ENCODE measurements around the gene TRANK1. TPM values are rescaled to one million over a fixed set of nuclear protein-coding genes. Genes with fewer than 3 reads are reported as not detected.

The TRANK1 gene
- total and polyA plus RNA-seq, 10 donors = 5.3 to 75.6 (median 54.2) TPM

DNA sequence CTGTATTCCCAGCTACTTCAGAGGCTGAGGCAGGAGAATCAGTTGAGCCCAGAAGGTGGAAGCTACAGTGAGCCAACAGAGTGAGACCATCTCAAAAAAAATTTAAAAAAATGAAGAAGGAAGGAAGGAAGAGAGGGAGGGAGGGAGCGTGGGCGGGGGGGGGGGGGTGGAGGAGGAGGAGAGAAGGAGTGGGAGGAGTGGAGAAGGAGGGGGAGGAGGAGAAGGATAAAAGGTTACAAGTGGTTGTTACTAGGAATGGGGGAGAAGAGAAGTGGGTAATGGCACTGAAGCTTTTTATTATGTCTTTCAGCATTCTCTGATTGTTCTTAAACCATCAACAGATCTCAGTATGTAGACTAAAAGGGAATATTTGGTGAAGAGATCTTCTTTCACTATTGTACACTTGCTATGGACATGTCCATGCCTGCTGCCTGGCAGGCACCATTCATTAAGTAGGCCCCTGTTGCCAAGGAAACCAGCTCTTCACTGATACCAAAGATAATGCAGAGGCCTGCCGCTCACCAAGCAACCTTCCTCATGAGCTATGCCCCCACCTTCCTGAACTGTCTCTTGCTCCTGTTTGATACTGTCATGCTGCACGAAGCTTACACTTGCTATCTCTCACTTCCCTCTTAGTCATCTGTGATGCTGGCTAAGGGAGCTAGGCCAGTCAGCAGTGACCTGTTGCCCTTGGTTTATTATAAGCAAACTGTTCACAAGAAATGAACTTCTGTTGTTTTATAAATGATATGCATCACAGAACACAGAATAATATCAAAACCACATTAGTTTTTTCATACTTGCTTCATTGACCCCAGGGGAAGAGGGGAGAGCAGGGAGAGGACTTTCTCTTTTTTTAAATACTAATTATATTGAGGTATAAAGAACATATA lies 24.9 kb upstream of the TRANK1 start:
- Histone ChIP-seq H3K9me3 (no peaks in the 10 kb centered on the region), H3K27me3 (replicated peaks in 1 of 7) (no peaks in the 10 kb centered on the region), H3K4me1 (peaks cover 0 to 22% (median 12%) of the 10 kb centered on the region in 6 donors), H3K4me3 (no peak overlapping the region), H3K27ac (peak overlapping the region in 5 of 8 donors; percentile 22 to 68 (median 37)), H3K36me3 (no peaks in the 10 kb centered on the region)
- 8 to 22% (median 9%) methylated on average over 3 to 4 of the region's 4 CpGs for WGBS, 5 donors
- intact Hi-C loops (cut with DNase I; ENCODE audit: low total_unique reads) = no loop called here
- peak in 1 of 3 donors; percentile 19 for TF ChIP-seq POLR2AphosphoS5 (IDR thresholded peaks at IDR 0.05)
- TF ChIP-seq POLR2A (IDR thresholded peaks at IDR 0.05) = no peak
- DNase-seq = no peak

DNA sequence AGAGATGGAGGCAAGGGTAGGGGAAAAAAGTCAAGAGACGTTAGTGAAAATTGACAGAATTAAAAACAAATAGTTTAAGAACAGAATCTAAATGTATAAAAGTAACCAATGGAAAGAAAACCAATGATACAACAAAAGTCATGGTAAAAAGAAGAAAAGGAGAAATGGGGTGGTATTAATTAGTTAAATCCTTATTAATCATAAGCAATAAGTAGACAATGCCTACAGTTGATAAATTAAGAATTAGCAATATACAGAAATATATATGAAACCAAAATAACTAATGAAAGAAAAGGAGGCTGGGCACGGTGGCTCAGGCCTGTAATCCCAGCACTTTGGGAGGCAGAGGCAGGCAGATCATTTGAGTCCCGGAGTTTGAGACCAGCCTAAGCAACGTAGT lies 24.2 kb upstream of the TRANK1 start:
- Histone ChIP-seq H3K36me3 (no peaks in the 10 kb centered on the region), H3K27me3 (replicated peaks in 1 of 7) (no peaks in the 10 kb centered on the region), H3K9me3 (no peaks in the 10 kb centered on the region), H3K4me3 (no peak overlapping the region), H3K27ac (peak overlapping the region in 3 of 8 donors; percentile 10 to 56 (median 22)), H3K4me1 (peaks cover 0 to 27% (median 13%) of the 10 kb centered on the region in 6 donors)
- TF ChIP-seq POLR2A (IDR thresholded peaks at IDR 0.05) (no peak), POLR2AphosphoS5 (IDR thresholded peaks at IDR 0.05) (no peak)
- TF ChIP-seq, protein P1, sequence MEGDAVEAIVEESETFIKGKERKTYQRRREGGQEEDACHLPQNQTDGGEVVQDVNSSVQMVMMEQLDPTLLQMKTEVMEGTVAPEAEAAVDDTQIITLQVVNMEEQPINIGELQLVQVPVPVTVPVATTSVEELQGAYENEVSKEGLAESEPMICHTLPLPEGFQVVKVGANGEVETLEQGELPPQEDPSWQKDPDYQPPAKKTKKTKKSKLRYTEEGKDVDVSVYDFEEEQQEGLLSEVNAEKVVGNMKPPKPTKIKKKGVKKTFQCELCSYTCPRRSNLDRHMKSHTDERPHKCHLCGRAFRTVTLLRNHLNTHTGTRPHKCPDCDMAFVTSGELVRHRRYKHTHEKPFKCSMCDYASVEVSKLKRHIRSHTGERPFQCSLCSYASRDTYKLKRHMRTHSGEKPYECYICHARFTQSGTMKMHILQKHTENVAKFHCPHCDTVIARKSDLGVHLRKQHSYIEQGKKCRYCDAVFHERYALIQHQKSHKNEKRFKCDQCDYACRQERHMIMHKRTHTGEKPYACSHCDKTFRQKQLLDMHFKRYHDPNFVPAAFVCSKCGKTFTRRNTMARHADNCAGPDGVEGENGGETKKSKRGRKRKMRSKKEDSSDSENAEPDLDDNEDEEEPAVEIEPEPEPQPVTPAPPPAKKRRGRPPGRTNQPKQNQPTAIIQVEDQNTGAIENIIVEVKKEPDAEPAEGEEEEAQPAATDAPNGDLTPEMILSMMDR (IDR thresholded peaks at IDR 0.05 in 8 of 11, conservative IDR thresholded peaks at IDR 0.05 in 3 of 11) = no peak
- 80 to 88% (median 84%) methylated on average over 4 of the region's 4 CpGs for WGBS, 5 donors
- DNase-seq = no peak
- intact Hi-C loops (cut with DNase I; ENCODE audit: low total_unique reads) = no loop called here

DNA sequence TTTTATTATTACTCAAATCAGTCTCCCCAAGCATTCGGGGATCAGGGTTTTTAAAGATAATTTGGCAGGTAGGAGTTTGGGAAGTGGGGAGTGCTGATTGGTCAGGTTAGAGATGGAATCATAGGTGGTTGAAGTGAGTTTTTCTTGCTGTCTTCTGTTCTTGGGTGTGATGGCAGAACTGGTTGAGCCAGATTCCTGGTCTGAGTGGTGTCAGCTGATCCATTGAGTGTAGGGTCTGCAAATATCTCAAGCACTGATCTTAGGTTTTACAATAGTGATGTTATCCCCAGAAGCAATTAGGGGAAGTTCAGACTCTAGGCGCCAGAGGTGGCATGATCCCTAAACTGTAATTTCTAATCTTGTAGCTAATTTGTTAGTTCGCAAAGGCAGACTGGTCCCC lies 20.6 kb upstream of the TRANK1 start:
- no peaks in the 10 kb centered on the region for H3K9me3 ChIP-seq
- no peak for TF ChIP-seq POLR2A (IDR thresholded peaks at IDR 0.05)
- TF ChIP-seq, protein P1 (IDR thresholded peaks at IDR 0.05 in 8 of 11, conservative IDR thresholded peaks at IDR 0.05 in 3 of 11) = no peak
- no peak for TF ChIP-seq POLR2AphosphoS5 (IDR thresholded peaks at IDR 0.05)
- H3K4me1 ChIP-seq = peaks cover 0 to 26% (median 12%) of the 10 kb centered on the region in 6 donors
- H3K36me3 ChIP-seq = no peaks in the 10 kb centered on the region
- DNase-seq = no peak
- intact Hi-C loops (cut with DNase I; ENCODE audit: low total_unique reads) = no loop called here
- H3K27me3 ChIP-seq (replicated peaks in 1 of 7) = no peaks in the 10 kb centered on the region
- WGBS, 5 donors = 80 to 90% (median 83%) methylated on average over 3 of the region's 3 CpGs
- H3K4me3 ChIP-seq = no peak overlapping the region
- no peak overlapping the region for H3K27ac ChIP-seq

DNA sequence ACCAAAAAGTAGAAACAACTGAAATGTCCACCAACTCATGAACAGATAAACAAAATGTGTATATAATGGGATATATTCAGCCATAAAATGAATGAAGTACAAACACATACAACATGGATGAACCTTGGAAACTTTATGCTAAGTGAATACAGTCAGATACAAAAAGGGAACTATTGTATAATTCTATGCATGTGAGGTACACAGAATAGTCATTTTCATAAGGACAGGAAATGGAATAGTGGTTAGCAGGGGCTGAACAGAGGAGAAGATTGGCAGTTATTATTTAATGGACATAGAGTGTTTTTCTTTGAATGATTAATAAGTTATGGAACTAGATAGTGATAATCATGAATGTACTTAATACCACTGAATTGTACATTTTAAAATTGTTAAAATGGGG lies 20.0 kb upstream of the TRANK1 start:
- TF ChIP-seq, protein P1 (IDR thresholded peaks at IDR 0.05 in 8 of 11, conservative IDR thresholded peaks at IDR 0.05 in 3 of 11) = no peak
- TF ChIP-seq POLR2AphosphoS5 (IDR thresholded peaks at IDR 0.05) (no peak), POLR2A (IDR thresholded peaks at IDR 0.05) (no peak)
- no peaks in the 10 kb centered on the region for H3K9me3 ChIP-seq
- no peaks in the 10 kb centered on the region for H3K36me3 ChIP-seq
- intact Hi-C loops (cut with DNase I; ENCODE audit: low total_unique reads) = no loop called here
- no peak overlapping the region for H3K27ac ChIP-seq
- H3K4me3 ChIP-seq = no peak overlapping the region
- no peaks in the 10 kb centered on the region for H3K27me3 ChIP-seq (replicated peaks in 1 of 7)
- no peak for DNase-seq
- H3K4me1 ChIP-seq = peaks cover 0 to 19% (median 6%) of the 10 kb centered on the region in 6 donors
